HL-60 (cell line): Measurements from ENCODE around the gene HRCT1.

Experiments used
- GABPA ChIP-seq: IDR thresholded peaks from 2 replicates; pipeline ENCODE4 v1.6.1; 2012; ENCODE audit warnings: low read depth
- POLR2AphosphoS5 ChIP-seq: IDR thresholded peaks from 2 replicates; pipeline ENCODE4 v1.6.1; 2012; ENCODE audit warnings: low read depth
- SPI1 ChIP-seq: IDR thresholded peaks from 2 replicates; pipeline ENCODE4 v1.6.1; 2012; ENCODE audit warnings: low read depth, mild to moderate bottlenecking, borderline replicate concordance
- TF ChIP-seq, protein P1 (sequence below): IDR thresholded peaks from one replicate; pipeline ENCODE4 v1.5.1; 2011; ENCODE audit warnings: low read length, control low read depth, inconsistent platforms; ENCODE audit not compliant: insufficient read depth
- TF ChIP-seq, protein P2 (sequence below): IDR thresholded peaks from 2 replicates; pipeline ENCODE4 v1.6.1; 2012; ENCODE audit warnings: low read depth; ENCODE audit not compliant: insufficient replicate concordance

DNA sequence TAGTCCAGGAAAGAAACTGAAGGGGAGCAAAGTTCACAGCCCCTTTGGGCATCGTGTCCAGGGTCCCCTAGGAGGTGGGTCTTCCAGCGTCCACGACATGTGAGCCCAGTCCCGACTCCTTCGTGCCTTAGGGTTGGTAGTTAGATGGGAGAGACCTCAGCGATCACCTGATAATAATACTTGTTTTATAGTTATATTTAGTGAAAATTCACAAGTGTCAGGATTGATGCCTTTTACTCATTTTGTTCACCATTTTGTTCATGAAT, 23.4 kb downstream of the HRCT1 start:
- TF ChIP-seq, protein P1, sequence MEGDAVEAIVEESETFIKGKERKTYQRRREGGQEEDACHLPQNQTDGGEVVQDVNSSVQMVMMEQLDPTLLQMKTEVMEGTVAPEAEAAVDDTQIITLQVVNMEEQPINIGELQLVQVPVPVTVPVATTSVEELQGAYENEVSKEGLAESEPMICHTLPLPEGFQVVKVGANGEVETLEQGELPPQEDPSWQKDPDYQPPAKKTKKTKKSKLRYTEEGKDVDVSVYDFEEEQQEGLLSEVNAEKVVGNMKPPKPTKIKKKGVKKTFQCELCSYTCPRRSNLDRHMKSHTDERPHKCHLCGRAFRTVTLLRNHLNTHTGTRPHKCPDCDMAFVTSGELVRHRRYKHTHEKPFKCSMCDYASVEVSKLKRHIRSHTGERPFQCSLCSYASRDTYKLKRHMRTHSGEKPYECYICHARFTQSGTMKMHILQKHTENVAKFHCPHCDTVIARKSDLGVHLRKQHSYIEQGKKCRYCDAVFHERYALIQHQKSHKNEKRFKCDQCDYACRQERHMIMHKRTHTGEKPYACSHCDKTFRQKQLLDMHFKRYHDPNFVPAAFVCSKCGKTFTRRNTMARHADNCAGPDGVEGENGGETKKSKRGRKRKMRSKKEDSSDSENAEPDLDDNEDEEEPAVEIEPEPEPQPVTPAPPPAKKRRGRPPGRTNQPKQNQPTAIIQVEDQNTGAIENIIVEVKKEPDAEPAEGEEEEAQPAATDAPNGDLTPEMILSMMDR = no peak
- TF ChIP-seq POLR2AphosphoS5 = no peak
- TF ChIP-seq GABPA = no peak
- TF ChIP-seq, protein P2, sequence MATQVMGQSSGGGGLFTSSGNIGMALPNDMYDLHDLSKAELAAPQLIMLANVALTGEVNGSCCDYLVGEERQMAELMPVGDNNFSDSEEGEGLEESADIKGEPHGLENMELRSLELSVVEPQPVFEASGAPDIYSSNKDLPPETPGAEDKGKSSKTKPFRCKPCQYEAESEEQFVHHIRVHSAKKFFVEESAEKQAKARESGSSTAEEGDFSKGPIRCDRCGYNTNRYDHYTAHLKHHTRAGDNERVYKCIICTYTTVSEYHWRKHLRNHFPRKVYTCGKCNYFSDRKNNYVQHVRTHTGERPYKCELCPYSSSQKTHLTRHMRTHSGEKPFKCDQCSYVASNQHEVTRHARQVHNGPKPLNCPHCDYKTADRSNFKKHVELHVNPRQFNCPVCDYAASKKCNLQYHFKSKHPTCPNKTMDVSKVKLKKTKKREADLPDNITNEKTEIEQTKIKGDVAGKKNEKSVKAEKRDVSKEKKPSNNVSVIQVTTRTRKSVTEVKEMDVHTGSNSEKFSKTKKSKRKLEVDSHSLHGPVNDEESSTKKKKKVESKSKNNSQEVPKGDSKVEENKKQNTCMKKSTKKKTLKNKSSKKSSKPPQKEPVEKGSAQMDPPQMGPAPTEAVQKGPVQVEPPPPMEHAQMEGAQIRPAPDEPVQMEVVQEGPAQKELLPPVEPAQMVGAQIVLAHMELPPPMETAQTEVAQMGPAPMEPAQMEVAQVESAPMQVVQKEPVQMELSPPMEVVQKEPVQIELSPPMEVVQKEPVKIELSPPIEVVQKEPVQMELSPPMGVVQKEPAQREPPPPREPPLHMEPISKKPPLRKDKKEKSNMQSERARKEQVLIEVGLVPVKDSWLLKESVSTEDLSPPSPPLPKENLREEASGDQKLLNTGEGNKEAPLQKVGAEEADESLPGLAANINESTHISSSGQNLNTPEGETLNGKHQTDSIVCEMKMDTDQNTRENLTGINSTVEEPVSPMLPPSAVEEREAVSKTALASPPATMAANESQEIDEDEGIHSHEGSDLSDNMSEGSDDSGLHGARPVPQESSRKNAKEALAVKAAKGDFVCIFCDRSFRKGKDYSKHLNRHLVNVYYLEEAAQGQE = no peak
- TF ChIP-seq SPI1 = no peak
